ENCODE results near the gene ASPG. TPM values are rescaled to one million over a fixed set of nuclear protein-coding genes. Genes with fewer than 3 reads are reported as not detected.

ASPG gene
- total and polyA plus RNA-seq, 2 donors (not counting 3 experiments of a cell fraction or from before 2014, with no cell fraction given) = not detected

GRCh38 chr14:104149278-104149595 lies 63.7 kb downstream of the ASPG start:
- Histone ChIP-seq H2AFZ (ENCODE audit: low read depth, low read length) (no peak overlapping the region), H3K4me1 (ENCODE audit: control insufficient read depth, extremely low read depth, insufficient read depth, low read length) (peaks cover 26% of the 10 kb centered on the region), H3K36me3 (ENCODE audit: control insufficient read depth in 2 of 2, extremely low read depth in 1 of 2, insufficient read depth in 2 of 2, low read length in 2 of 2) (peaks cover 0 to 10% of the 10 kb centered on the region in 2 experiments), H3K4me2 (ENCODE audit: insufficient read depth, low read length) (no peak overlapping the region), H3K9me3 (replicated peaks; ENCODE audit: control insufficient read depth, insufficient read depth, low read length) (no peaks in the 10 kb centered on the region), H3K27me3 (ENCODE audit: control insufficient read depth in 2 of 2, insufficient read depth in 2 of 2, low read length in 2 of 2) (no peaks in the 10 kb centered on the region), H3K9ac (replicated peaks; ENCODE audit: extremely low read depth, insufficient read depth, low read length) (no peak overlapping the region), H3K4me3 (replicated peaks in 1 of 3; ENCODE audit: insufficient read depth in 1 of 3, low read depth in 1 of 3, low read length in 3 of 3) (no peak overlapping the region), H3K79me2 (ENCODE audit: control insufficient read depth, insufficient read depth, low read length) (no peaks in the 10 kb centered on the region), H3K9me1 (replicated peaks; ENCODE audit: control insufficient read depth, extremely low read depth, insufficient read depth, low read length) (no peaks in the 10 kb centered on the region), H4K20me1 (replicated peaks; ENCODE audit: control insufficient read depth, extremely low read depth, insufficient read depth, low read length) (no peaks in the 10 kb centered on the region), H3K27ac (ENCODE audit: insufficient read depth, low read depth, low read length) (no peak overlapping the region)
- dilution Hi-C loops (cut with MboI; ENCODE audit: extremely low pct_ligation_motif_present, low sequenced_read_pairs) (no loop called here), intact Hi-C loops (cut with micrococcal nuclease) (loop anchor here (2.0 kb wide), 1 partner anchor 36 kb away; no protein-coding TSS in a partner anchor)
- TF ChIP-seq GATA2 (IDR thresholded peaks at IDR 0.05; ENCODE audit: insufficient read depth, insufficient read length, low read depth, low read length) = no peak
- no peak for TF ChIP-seq JUN (IDR thresholded peaks at IDR 0.05; ENCODE audit: borderline replicate concordance, insufficient read depth, insufficient read length, low read depth)
- TF ChIP-seq CTCF (IDR thresholded peaks at IDR 0.05; ENCODE audit: extremely low read depth in 1 of 2, insufficient read depth in 1 of 2, low read depth in 1 of 2, low read length in 2 of 2) = no peak
- BruUV-seq (replicated peaks) = no TSS peak
- FAIRE-seq (no peak), DNase-seq (ENCODE audit: low read depth, low spot score) (no peak)
- ChIA-PET POLR2A (interaction anchor here (0.6 kb wide), 1 partner anchor 376 kb away, joined by 5 read pairs; no protein-coding TSS in a partner anchor), CTCF (no interaction called here)

GRCh38 chr14:104149617-104150135 lies 64.2 kb downstream of the ASPG start:
- Histone ChIP-seq H3K9me3 (replicated peaks; ENCODE audit: control insufficient read depth, insufficient read depth, low read length) (no peaks in the 10 kb centered on the region), H3K27me3 (ENCODE audit: control insufficient read depth in 2 of 2, insufficient read depth in 2 of 2, low read length in 2 of 2) (no peaks in the 10 kb centered on the region), H3K36me3 (ENCODE audit: control insufficient read depth in 2 of 2, extremely low read depth in 1 of 2, insufficient read depth in 2 of 2, low read length in 2 of 2) (peaks cover 0 to 10% of the 10 kb centered on the region in 2 experiments), H2AFZ (ENCODE audit: low read depth, low read length) (peak overlapping the region; percentile 57), H4K20me1 (replicated peaks; ENCODE audit: control insufficient read depth, extremely low read depth, insufficient read depth, low read length) (no peaks in the 10 kb centered on the region), H3K4me2 (ENCODE audit: insufficient read depth, low read length) (peak overlapping the region; percentile 22), H3K4me1 (ENCODE audit: control insufficient read depth, extremely low read depth, insufficient read depth, low read length) (peaks cover 26% of the 10 kb centered on the region), H3K4me3 (replicated peaks in 1 of 3; ENCODE audit: insufficient read depth in 1 of 3, low read depth in 1 of 3, low read length in 3 of 3) (no peak overlapping the region), H3K9me1 (replicated peaks; ENCODE audit: control insufficient read depth, extremely low read depth, insufficient read depth, low read length) (no peaks in the 10 kb centered on the region), H3K27ac (ENCODE audit: insufficient read depth, low read depth, low read length) (no peak overlapping the region), H3K9ac (replicated peaks; ENCODE audit: extremely low read depth, insufficient read depth, low read length) (no peak overlapping the region), H3K79me2 (ENCODE audit: control insufficient read depth, insufficient read depth, low read length) (no peaks in the 10 kb centered on the region)
- dilution Hi-C loops (cut with MboI; ENCODE audit: extremely low pct_ligation_motif_present, low sequenced_read_pairs) (no loop called here), intact Hi-C loops (cut with micrococcal nuclease) (loop anchor here (2.0 kb wide), 1 partner anchor 35 kb away; no protein-coding TSS in a partner anchor)
- DNase-seq (ENCODE audit: low read depth, low spot score) = peak; percentile 64
- POLR2A ChIA-PET = interaction anchor here (0.6 kb wide), 1 partner anchor 376 kb away, joined by 5 read pairs; no protein-coding TSS in a partner anchor
- CTCF ChIA-PET = no interaction called here
- BruUV-seq (replicated peaks) = no TSS peak
- FAIRE-seq = no peak
- TF ChIP-seq GATA2 (IDR thresholded peaks at IDR 0.05; ENCODE audit: insufficient read depth, insufficient read length, low read depth, low read length) (no peak), MYC (IDR thresholded peaks at IDR 0.05; ENCODE audit: low read depth, low read length) (no peak), POLR2A (IDR thresholded peaks at IDR 0.05; ENCODE audit: low read depth, low read length) (no peak), JUN (IDR thresholded peaks at IDR 0.05; ENCODE audit: borderline replicate concordance, insufficient read depth, insufficient read length, low read depth) (no peak), CTCF (IDR thresholded peaks at IDR 0.05; ENCODE audit: extremely low read depth in 1 of 2, insufficient read depth in 1 of 2, low read depth in 1 of 2, low read length in 2 of 2) (no peak), POLR2AphosphoS5 (IDR thresholded peaks at IDR 0.05; ENCODE audit: insufficient read depth, low read depth, low read length) (no peak), MAX (IDR thresholded peaks at IDR 0.05; ENCODE audit: insufficient read depth, insufficient read length) (no peak)

All from endothelial cell of umbilical vein (primary cell).